ACC112 (cell line): Measurements from ENCODE around the gene RBL2.

ENCODE experiments used
- H2AFZ ChIP-seq: fragments of 200-600 bp; sonication (generic); one replicate; pipeline ENCODE4 v1.6.0; 2017; ENCODE audit warnings: antibody characterized with exemption, low read length; ENCODE audit not compliant: unreplicated experiment
- H3K27ac ChIP-seq: fragments of 200-600 bp; sonication (generic); 2 replicates; pipeline ENCODE4 v1.5.1; 2014; ENCODE audit warnings: low read depth, mild to moderate bottlenecking, antibody characterized with exemption, low read length, moderate library complexity
- H3K27me3 ChIP-seq: fragments of 200-600 bp; sonication (generic); 2 replicates; pipeline ENCODE4 v1.6.1; 2014; ENCODE audit warnings: mild to moderate bottlenecking, antibody characterized with exemption, low read length, moderate library complexity, mixed read lengths; ENCODE audit not compliant: insufficient read depth
- H3K36me3 ChIP-seq: fragments of 200-600 bp; sonication (generic); 2 replicates; pipeline ENCODE4 v1.6.1; 2016; ENCODE audit warnings: mild to moderate bottlenecking, antibody characterized with exemption, low read length, moderate library complexity, mixed read lengths; ENCODE audit not compliant: insufficient read depth
- H3K4me1 ChIP-seq: fragments of 200-600 bp; sonication (generic); one replicate; pipeline ENCODE4 v1.6.1; 2016; ENCODE audit warnings: low read length, mixed read lengths; ENCODE audit not compliant: insufficient read depth, unreplicated experiment, control insufficient read depth
- H3K4me3 ChIP-seq: fragments of 200-600 bp; sonication (generic); 2 replicates; pipeline ENCODE4 v1.5.1; 2014; ENCODE audit warnings: mild to moderate bottlenecking, low read depth, low read length
- H3K79me2 ChIP-seq: fragments of 200-600 bp; sonication (generic); one replicate; pipeline ENCODE4 v1.6.0; 2016; ENCODE audit warnings: low read length; ENCODE audit not compliant: control insufficient read depth, unreplicated experiment, insufficient read depth

RBL2 gene

GRCh38 chr16:53486230-53486629 lies 52.0 kb downstream of the RBL2 start:
- Histone ChIP-seq H3K4me1 (no peaks in the 10 kb centered on the region), H3K27me3 (no peaks in the 10 kb centered on the region), H3K27ac (no peak overlapping the region), H3K36me3 (peaks cover 36% of the 10 kb centered on the region), H2AFZ (no peak overlapping the region), H3K4me3 (no peak overlapping the region), H3K79me2 (no peaks in the 10 kb centered on the region)

- peaks cover 29% of the 10 kb centered on the region for H3K36me3 ChIP-seq
Measured at GRCh38 chr16:53489755-53490154, 55.5 kb downstream of the RBL2 start.

GRCh38 chr16:53492503-53492902 lies 58.2 kb downstream of the RBL2 start:
- no peaks in the 10 kb centered on the region for H3K4me1 ChIP-seq
- H3K36me3 ChIP-seq: peaks cover 19% of the 10 kb centered on the region
- no peak overlapping the region for H2AFZ ChIP-seq
- no peak overlapping the region for H3K27ac ChIP-seq
- no peaks in the 10 kb centered on the region for H3K27me3 ChIP-seq
- no peaks in the 10 kb centered on the region for H3K79me2 ChIP-seq
- H3K4me3 ChIP-seq: no peak overlapping the region

More at GRCh38 chr16:53489755-53490154, 55.5 kb downstream of the RBL2 start:
- H3K4me3 ChIP-seq: no peak overlapping the region
- H3K79me2 ChIP-seq: no peaks in the 10 kb centered on the region
- no peaks in the 10 kb centered on the region for H3K27me3 ChIP-seq
- H2AFZ ChIP-seq: no peak overlapping the region
- no peaks in the 10 kb centered on the region for H3K4me1 ChIP-seq
- no peak overlapping the region for H3K27ac ChIP-seq

DNA sequence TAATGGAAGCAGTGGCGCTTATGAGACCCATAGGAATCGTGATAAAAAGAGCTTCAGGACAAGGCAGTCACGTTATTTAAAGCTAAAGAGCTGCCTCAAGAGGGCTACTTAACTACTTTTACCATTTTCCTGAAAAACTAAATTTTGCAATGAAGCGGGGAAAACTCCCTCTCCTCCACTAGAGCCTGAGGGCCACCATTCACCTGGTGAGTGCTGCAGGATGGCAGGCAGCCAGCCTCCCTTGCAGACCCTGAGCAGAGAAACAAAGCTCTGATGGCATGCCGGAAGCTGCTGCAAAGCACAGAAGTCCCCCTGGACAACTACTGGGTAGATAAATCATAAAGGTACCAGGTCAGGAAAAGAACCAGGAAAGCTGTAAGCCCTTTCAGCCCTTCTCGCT lies 60.4 kb downstream of the RBL2 start:
- Histone ChIP-seq H3K27me3 (no peaks in the 10 kb centered on the region), H3K4me1 (no peaks in the 10 kb centered on the region), H3K27ac (no peak overlapping the region), H3K4me3 (no peak overlapping the region), H3K36me3 (peaks cover 19% of the 10 kb centered on the region), H3K79me2 (no peaks in the 10 kb centered on the region), H2AFZ (no peak overlapping the region)

DNA sequence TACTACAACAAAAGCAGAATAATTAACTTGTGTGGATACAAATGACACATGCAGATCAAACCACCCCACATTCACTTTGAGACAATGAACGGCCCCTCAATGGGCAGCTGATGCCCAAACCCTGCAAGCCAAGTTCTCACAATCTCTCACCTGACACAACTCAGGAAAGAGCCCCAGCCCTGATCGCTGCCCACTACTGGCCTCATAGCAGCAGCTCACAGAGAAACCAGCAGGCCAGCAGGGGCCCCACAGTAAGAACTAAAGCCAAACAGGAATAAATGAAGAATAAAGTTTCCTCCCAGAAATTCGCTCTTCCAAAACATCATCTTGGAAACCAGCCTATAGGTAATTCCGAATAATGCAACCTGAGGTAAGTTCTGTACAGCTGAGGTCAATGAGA lies 61.1 kb downstream of the RBL2 start:
- H3K27me3 ChIP-seq: no peaks in the 10 kb centered on the region
- no peaks in the 10 kb centered on the region for H3K79me2 ChIP-seq
- H3K27ac ChIP-seq: no peak overlapping the region
- no peak overlapping the region for H3K4me3 ChIP-seq
- no peaks in the 10 kb centered on the region for H3K4me1 ChIP-seq
- no peak overlapping the region for H2AFZ ChIP-seq
- peaks cover 16% of the 10 kb centered on the region for H3K36me3 ChIP-seq

DNA sequence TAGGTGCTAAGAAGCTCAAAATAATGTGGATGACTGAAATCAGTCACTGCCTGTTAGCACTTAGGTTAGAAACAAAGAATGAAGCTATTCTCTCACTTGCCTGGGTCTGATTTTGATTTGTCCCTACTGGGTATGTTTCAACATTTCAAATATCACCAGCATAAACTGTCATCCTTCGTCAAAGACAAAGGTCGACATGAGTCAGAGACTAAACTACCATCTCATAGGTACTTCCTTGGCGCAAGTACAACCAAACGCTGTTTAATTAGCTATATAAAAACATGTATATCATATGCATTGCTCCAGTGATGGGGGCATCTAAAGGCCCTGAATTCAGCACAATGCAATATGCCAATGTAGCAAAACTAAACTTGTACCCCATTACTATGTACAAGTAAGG lies 64.7 kb downstream of the RBL2 start:
- no peak overlapping the region for H2AFZ ChIP-seq
- H3K4me1 ChIP-seq: peaks cover 13% of the 10 kb centered on the region

DNA sequence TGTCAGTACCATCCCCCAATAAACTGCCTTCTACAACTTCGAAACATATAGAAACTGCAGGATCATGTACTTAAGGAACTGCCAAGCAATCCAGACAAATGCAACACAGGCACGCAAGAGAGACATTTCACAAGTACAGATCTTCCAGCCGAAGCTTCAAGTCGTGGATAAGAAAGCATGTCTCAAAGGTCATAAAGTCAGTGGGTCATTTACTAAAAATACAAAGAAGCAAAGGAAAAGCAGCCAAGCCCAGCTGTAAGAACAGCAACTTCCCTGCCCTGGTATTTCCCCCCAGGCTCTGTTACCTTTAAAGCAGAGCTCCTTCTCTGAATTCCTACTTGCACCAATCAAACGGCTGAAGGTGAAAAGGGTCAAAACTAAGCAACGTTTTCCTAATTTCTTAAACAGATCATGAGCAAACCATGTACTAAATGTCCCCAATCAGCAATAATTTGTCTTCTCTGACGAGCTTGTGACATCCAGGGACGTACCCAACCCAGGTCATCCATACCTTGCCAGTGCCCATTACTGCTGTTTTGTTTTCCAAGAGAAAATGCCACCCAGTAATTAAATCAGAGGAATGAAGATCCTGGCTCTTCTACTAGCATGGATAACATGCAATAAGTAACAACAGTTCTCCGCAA lies 67.1 kb downstream of the RBL2 start:
- Histone ChIP-seq H3K27ac (no peak overlapping the region), H3K4me3 (peak overlapping the region; percentile 93; the same call in 1 of the 2 replicates), H3K79me2 (peaks cover 4% of the 10 kb centered on the region), H3K27me3 (no peaks in the 10 kb centered on the region), H3K36me3 (no peaks in the 10 kb centered on the region), H3K4me1 (peaks cover 27% of the 10 kb centered on the region), H2AFZ (no peak overlapping the region)

More for the DNA sequence above, 64.7 kb downstream of the RBL2 start:
- peaks cover 11% of the 10 kb centered on the region for H3K36me3 ChIP-seq
- H3K27ac ChIP-seq: no peak overlapping the region
- H3K4me3 ChIP-seq: no peak overlapping the region
- H3K79me2 ChIP-seq: peaks cover 4% of the 10 kb centered on the region
- H3K27me3 ChIP-seq: no peaks in the 10 kb centered on the region

GRCh38 chr16:53502331-53503269 lies 68.3 kb downstream of the RBL2 start, which contains the start of gene AKTIP:
AKTIP (minus strand) TSS chr16:53503209; CDS start chr16:53500259, 2,950 bp downstream.
- H3K27ac ChIP-seq: peak within 1 kb of the TSS; percentile 85

DNA sequence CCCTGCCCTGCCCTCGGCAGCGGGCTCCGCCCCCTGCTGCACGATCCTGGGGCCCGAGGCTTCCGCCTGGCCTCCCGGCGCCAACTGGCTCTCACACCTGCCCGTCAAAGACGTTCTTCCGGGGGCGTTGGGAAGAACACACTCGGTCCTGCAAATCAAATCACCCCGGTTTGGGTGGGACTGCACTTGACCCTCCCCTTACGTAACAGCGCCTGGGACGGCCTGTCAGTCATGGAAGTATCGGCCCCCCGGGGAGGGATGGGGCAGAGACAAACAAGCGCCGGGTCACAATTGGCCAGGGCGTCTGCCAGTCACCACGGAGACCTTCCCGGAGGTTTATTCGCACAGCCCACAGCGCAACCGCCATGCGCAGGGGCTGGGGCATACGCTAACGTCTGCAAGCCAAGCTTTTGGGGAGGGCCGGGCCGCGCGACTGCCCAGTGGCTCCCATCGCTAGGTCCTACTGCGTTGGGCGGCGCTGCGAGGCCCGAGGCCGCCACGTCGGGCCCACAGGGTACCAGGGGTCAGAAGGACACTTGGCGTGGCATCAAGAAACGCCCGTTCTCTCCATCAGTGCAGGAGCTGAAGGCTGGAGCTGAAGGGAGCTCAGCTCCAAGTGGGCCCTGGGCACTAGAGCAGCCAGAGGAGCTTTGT lies 69.1 kb downstream of the RBL2 start:
- peak overlapping the region; percentile 93 for H3K4me3 ChIP-seq
- H2AFZ ChIP-seq: peak overlapping the region; percentile 71
- peaks cover 4% of the 10 kb centered on the region for H3K79me2 ChIP-seq
- H3K27me3 ChIP-seq: no peaks in the 10 kb centered on the region
- no peaks in the 10 kb centered on the region for H3K36me3 ChIP-seq
- peak overlapping the region; percentile 85 for H3K27ac ChIP-seq
- H3K4me1 ChIP-seq: peaks cover 27% of the 10 kb centered on the region

More at GRCh38 chr16:53502331-53503269, 68.3 kb downstream of the RBL2 start, which contains the start of gene AKTIP:
- Histone ChIP-seq H3K4me1 (peaks cover 27% of the 10 kb centered on the region), H3K79me2 (peaks cover 4% of the 10 kb centered on the region), H3K27me3 (no peaks in the 10 kb centered on the region), H3K36me3 (no peaks in the 10 kb centered on the region), H3K4me3 (peak within 1 kb of the TSS; percentile 93), H2AFZ (peak within 1 kb of the TSS; percentile 82)

- Histone ChIP-seq H2AFZ (peak overlapping the region; percentile 78), H3K36me3 (no peaks in the 10 kb centered on the region), H3K79me2 (peaks cover 4% of the 10 kb centered on the region), H3K4me1 (peaks cover 27% of the 10 kb centered on the region), H3K27ac (peak overlapping the region; percentile 85), H3K27me3 (no peaks in the 10 kb centered on the region), H3K4me3 (peak overlapping the region; percentile 87)
Measured at GRCh38 chr16:53503991-53504663, 69.9 kb downstream of the RBL2 start.
